Activated CD4-positive, alpha-beta memory T cell treated with anti-CD3 and anti-CD28 coated beads, Interleukin-2, amount 10 ng/mL, durations not matched to agents 7 days and 5 days (primary cell): ENCODE results near the gene RNF123. TPM values are rescaled to one million over a fixed set of nuclear protein-coding genes. Genes with fewer than 3 reads are reported as not detected.

ENCODE experiments used
- CTCF ChIA-PET: fragments of 350-600 bp; sonication (Branson Sonifier 250); formaldehyde crosslinking; loops from one replicate; lab custom pipeline; 2021; ENCODE audit warnings: antibody characterized with exemption, inconsistent platforms; lab: Charles Lee
- POLR2A ChIA-PET: fragments of 350-600 bp; sonication (Branson Sonifier 250); formaldehyde crosslinking; loops from one replicate; lab custom pipeline; 2021; ENCODE audit warnings: antibody characterized with exemption; lab: Charles Lee
- DNase-seq: peaks from one replicate; pipeline ENCODE4 v3.0.0-alpha.2; 2020
- H3K27ac Mint-ChIP-seq: one replicate; pipeline ENCODE4 v1.8.0; 2021; ENCODE audit warnings: mild to moderate bottlenecking, mixed read lengths
- H3K27me3 Mint-ChIP-seq: one replicate; pipeline ENCODE4 v1.8.0; 2021; ENCODE audit warnings: mixed read lengths
- H3K36me3 Mint-ChIP-seq: one replicate; pipeline ENCODE4 v1.8.0; 2021; ENCODE audit warnings: low read depth, mixed read lengths
- H3K4me1 Mint-ChIP-seq: one replicate; pipeline ENCODE4 v1.8.0; 2021; ENCODE audit warnings: mixed read lengths
- H3K4me3 Mint-ChIP-seq: one replicate; pipeline ENCODE4 v1.8.0; 2021; ENCODE audit warnings: mild to moderate bottlenecking, mixed read lengths
- H3K9me3 Mint-ChIP-seq: one replicate; pipeline ENCODE4 v1.8.0; 2021; ENCODE audit warnings: mixed read lengths
- total RNA-seq, 2 experiments: library from RNA; stranded (reverse); gene quantifications; one replicate each; pipeline ENCODE4 v1.2.3, GENCODE V29; 2021

Gene RNF123
- total RNA-seq, 2 experiments from 2014 or later, result 35.5 to 38.3 TPM

GRCh38 chr3:49757197-49757596, 67.8 kb downstream of the RNF123 start:
- H3K27ac Mint-ChIP-seq, result no peak overlapping the region
- H3K27me3 Mint-ChIP-seq, result no peaks in the 10 kb centered on the region
- no peak for DNase-seq
- peaks cover 2% of the 10 kb centered on the region for H3K4me1 Mint-ChIP-seq
- no peaks in the 10 kb centered on the region for H3K9me3 Mint-ChIP-seq
- ChIA-PET POLR2A (interaction anchor here (0.8 kb wide), 1 partner anchor 29 kb away, joined by 3 read pairs; the partner anchor contains the start of gene IP6K1), CTCF (no interaction called here)
- H3K36me3 Mint-ChIP-seq, result peaks cover 5% of the 10 kb centered on the region
- no peak overlapping the region for H3K4me3 Mint-ChIP-seq

GRCh38 chr3:49759226-49759625, 69.9 kb downstream of the RNF123 start:
- ChIA-PET CTCF (no interaction called here), POLR2A (no interaction called here)
- peaks cover under 1% of the 10 kb centered on the region for H3K4me1 Mint-ChIP-seq
- H3K27ac Mint-ChIP-seq, result no peak overlapping the region
- H3K4me3 Mint-ChIP-seq, result no peak overlapping the region
- no peak for DNase-seq
- peaks cover 2% of the 10 kb centered on the region for H3K36me3 Mint-ChIP-seq
- H3K9me3 Mint-ChIP-seq, result no peaks in the 10 kb centered on the region
- H3K27me3 Mint-ChIP-seq, result no peaks in the 10 kb centered on the region

GRCh38 chr3:49761661-49762060, 72.3 kb downstream of the RNF123 start:
- DNase-seq, result no peak
- Mint-ChIP-seq H3K4me1 (peaks cover 5% of the 10 kb centered on the region), H3K27ac (no peak overlapping the region), H3K27me3 (no peaks in the 10 kb centered on the region), H3K9me3 (no peaks in the 10 kb centered on the region), H3K4me3 (no peak overlapping the region), H3K36me3 (peaks cover 5% of the 10 kb centered on the region)
- CTCF ChIA-PET, result no interaction called here
- POLR2A ChIA-PET, result no interaction called here

- Mint-ChIP-seq H3K27ac (no peak overlapping the region), H3K9me3 (no peaks in the 10 kb centered on the region), H3K27me3 (no peaks in the 10 kb centered on the region), H3K4me1 (peaks cover 5% of the 10 kb centered on the region), H3K36me3 (peaks cover 5% of the 10 kb centered on the region), H3K4me3 (no peak overlapping the region)
- no peak for DNase-seq
- ChIA-PET CTCF (no interaction called here), POLR2A (no interaction called here)
Observed at GRCh38 chr3:49763981-49764380, 74.6 kb downstream of the RNF123 start.

- Mint-ChIP-seq H3K4me3 (no peak overlapping the region), H3K27ac (no peak overlapping the region), H3K9me3 (no peaks in the 10 kb centered on the region), H3K4me1 (peaks cover 10% of the 10 kb centered on the region), H3K36me3 (peaks cover 19% of the 10 kb centered on the region), H3K27me3 (no peaks in the 10 kb centered on the region)
- DNase-seq, result no peak
- POLR2A ChIA-PET, result no interaction called here
- CTCF ChIA-PET, result interaction anchor here (1.4 to 1.8 kb wide), 2 partner anchors 11 to 70 kb away, joined by 4 read pairs; no protein-coding TSS in a partner anchor
Observed at GRCh38 chr3:49769286-49769915, 80.0 kb downstream of the RNF123 start.

- DNase-seq, result no peak
- ChIA-PET POLR2A (interaction anchor here (0.8 kb wide), 1 partner anchor 120 kb away, joined by 3 read pairs; no protein-coding TSS in a partner anchor), CTCF (interaction anchor here (1.4 to 1.8 kb wide), 2 partner anchors 12 to 69 kb away, joined by 4 read pairs; no protein-coding TSS in a partner anchor)
- Mint-ChIP-seq H3K4me1 (peaks cover 7% of the 10 kb centered on the region), H3K36me3 (peaks cover 16% of the 10 kb centered on the region), H3K9me3 (no peaks in the 10 kb centered on the region), H3K4me3 (no peak overlapping the region), H3K27me3 (no peaks in the 10 kb centered on the region), H3K27ac (no peak overlapping the region)
Observed at GRCh38 chr3:49769926-49770325, 80.6 kb downstream of the RNF123 start.

Other genes starting within 250 kb of the RNF123 start
- 10 to 100 TPM; 13.8 to 16.5 TPM for gene DAG1, start 219.3 kb upstream of the RNF123 start, total RNA-seq
- under 1 TPM; 0.03 to 0.05 TPM for gene BSN, start 135.1 kb upstream of the RNF123 start, total RNA-seq
- 100 to 1,000 TPM; 132 to 136 TPM for gene APEH, start 15.2 kb upstream of the RNF123 start, total RNA-seq
- gene MST1, start 83 bp upstream of the RNF123 start, total RNA-seq, result 10 to 100 TPM in 1 of 2 experiments, 1 to 10 TPM in 1; 8.6 to 12.4 TPM
- gene AMIGO3, start 30.1 kb downstream of the RNF123 start, total RNA-seq, result under 1 TPM; 0.23 to 0.28 TPM
- 10 to 100 TPM; 48.2 to 49.0 TPM for gene GMPPB, start 34.4 kb downstream of the RNF123 start, total RNA-seq
- 10 to 100 TPM; 38.8 to 39.2 TPM for gene IP6K1, start 97.0 kb downstream of the RNF123 start, total RNA-seq
- gene CDHR4, start 110.3 kb downstream of the RNF123 start, total RNA-seq, result not detected
- under 1 TPM; 0.20 to 0.48 TPM for gene INKA1, start 113.7 kb downstream of the RNF123 start, total RNA-seq
- gene UBA7, start 124.4 kb downstream of the RNF123 start, total RNA-seq, result 100 to 1,000 TPM; 179 to 182 TPM
- gene TRAIP, start 167.0 kb downstream of the RNF123 start, total RNA-seq, result 10 to 100 TPM; 19.3 to 21.0 TPM
- gene CAMKV, start 180.3 kb downstream of the RNF123 start, total RNA-seq, result not detected
- gene MST1R, start 214.3 kb downstream of the RNF123 start, total RNA-seq, result 1 to 10 TPM; 1.5 to 2.6 TPM
- gene MON1A, start 240.3 kb downstream of the RNF123 start, total RNA-seq, result 10 to 100 TPM in 1 of 2 experiments, 1 to 10 TPM in 1; 9.7 to 10.3 TPM